Natural killer cell (primary cell): Measurements from ENCODE around the gene CRYGS. TPM values are rescaled to one million over a fixed set of nuclear protein-coding genes. Genes with fewer than 3 reads are reported as not detected.
A peak's percentile ranks its signal among the peaks of the same experiment; 100 is the strongest.

Source experiments
- ATAC-seq, 3 donors: fragments of 150-1000 bp in 2 of 3; fragments of 200-7000 bp in 1 of 3; cut with Tn5 transposase; 1 replicate in 1 of 3; 2 replicates in 2 of 3; pipeline ENCODE4 v1.10.0; 2021; ENCODE audit warnings: mild to moderate bottlenecking in 2 of 3, moderate library complexity in 2 of 3
- DNase-seq, 2 donors: peaks; one replicate each; pipeline versions ENCODE4 v3.0.0 to v3.0.0-alpha.2; 2013 to 2021; ENCODE audit warnings: mixed read lengths in 1 of 2
- H3K27ac ChIP-seq: one replicate; pipeline ENCODE4 v1.5.1; 2013; ENCODE audit warnings: mild to moderate bottlenecking, low read length
- H3K27me3 ChIP-seq: one replicate; pipeline ENCODE4 v1.6.1; 2013; ENCODE audit warnings: low read length; ENCODE audit not compliant: control insufficient read depth, insufficient read depth
- H3K36me3 ChIP-seq: one replicate; pipeline ENCODE4 v1.6.1; 2013; ENCODE audit warnings: low read length; ENCODE audit not compliant: control insufficient read depth, insufficient read depth
- H3K4me1 ChIP-seq: one replicate; pipeline ENCODE4 v1.6.1; 2013; ENCODE audit warnings: low read length; ENCODE audit not compliant: control insufficient read depth, insufficient read depth
- H3K4me3 ChIP-seq: one replicate; pipeline ENCODE4 v1.5.1; 2013; ENCODE audit warnings: low read length
- H3K9me3 ChIP-seq: one replicate; pipeline ENCODE4 v1.6.1; 2013; ENCODE audit warnings: low read length; ENCODE audit not compliant: control insufficient read depth, insufficient read depth
- H3K27ac Mint-ChIP-seq, 2 donors: one replicate each; pipeline ENCODE4 v1.8.0; 2022; ENCODE audit warnings: mild to moderate bottlenecking in 2 of 2, mixed read lengths in 2 of 2, moderate library complexity in 1 of 2
- H3K27me3 Mint-ChIP-seq, 2 donors: one replicate each; pipeline ENCODE4 v1.8.0; 2022; ENCODE audit warnings: low read depth in 2 of 2, mixed read lengths in 2 of 2
- H3K36me3 Mint-ChIP-seq: one replicate; pipeline ENCODE4 v1.8.0; 2022; ENCODE audit warnings: mixed read lengths
- H3K4me1 Mint-ChIP-seq, 2 donors: one replicate each; pipeline ENCODE4 v1.8.0; 2022; ENCODE audit warnings: mixed read lengths in 2 of 2
- H3K4me3 Mint-ChIP-seq: one replicate; pipeline ENCODE4 v1.8.0; 2022; ENCODE audit warnings: mild to moderate bottlenecking, moderate library complexity, mixed read lengths
- H3K9me3 Mint-ChIP-seq, 2 donors: one replicate each; pipeline ENCODE4 v1.8.0; 2022; ENCODE audit warnings: mixed read lengths in 2 of 2
- CTCF ChIP-seq: fragments of 200-600 bp; IDR thresholded peaks from one replicate; pipeline ENCODE4 v1.8.0; 2022; ENCODE audit warnings: antibody characterized with exemption
- WGBS: methylation state at CpG from one replicate; pipeline ENCODE4 v1.1.7; 2013; ENCODE audit warnings: missing lambda C conversion rate; ENCODE audit not compliant: insufficient coverage; 5-methylcytosine and 5-hydroxymethylcytosine counted together
- intact Hi-C: fragments of 100-400 bp; cut with micrococcal nuclease; formaldehyde crosslinking; loops from one replicate; pipeline ENCODE4 v1.14.2; 2022
- total RNA-seq, 4 donors: library from RNA; stranded (reverse); fragments of 120-200 nt in 1 of 4; gene quantifications; one replicate each; pipeline versions ENCODE4 v1.2.3 to v1.2.4, GENCODE V29; 2013 to 2022

The CRYGS gene
- total RNA-seq, 3 donors from 2014 or later (not counting 1 experiment from before 2014, with no cell fraction given): 2.1 to 3.4 (median 2.5) TPM

GRCh38 chr3:186511702-186512101, 32.5 kb downstream of the CRYGS start:
- intact Hi-C loops: no loop called here

GRCh38 chr3:186511245-186511644, 32.9 kb downstream of the CRYGS start:
- H3K9me3 ChIP-seq: no peaks in the 10 kb centered on the region
- peaks cover 18 to 31% of the 10 kb centered on the region in 2 donors for H3K4me1 Mint-ChIP-seq
- TF ChIP-seq CTCF: no peak
- H3K4me3 ChIP-seq: no peak overlapping the region
- no peak overlapping the region for H3K27ac ChIP-seq
- intact Hi-C loops: no loop called here
- H3K36me3 ChIP-seq: no peaks in the 10 kb centered on the region
- DNase-seq (no peak), ATAC-seq (no peak)
- peaks cover 0 to 2% of the 10 kb centered on the region in 2 donors for H3K27me3 Mint-ChIP-seq
- WGBS: 69% methylated on average over 2 of the region's 4 CpGs
- no peaks in the 10 kb centered on the region for H3K36me3 Mint-ChIP-seq
- H3K4me3 Mint-ChIP-seq: no peak overlapping the region
- H3K4me1 ChIP-seq: peaks cover 22% of the 10 kb centered on the region
- H3K27ac Mint-ChIP-seq: peak overlapping the region in 1 of 2 donors; percentile 39
- no peaks in the 10 kb centered on the region for H3K9me3 Mint-ChIP-seq
- no peaks in the 10 kb centered on the region for H3K27me3 ChIP-seq

More at GRCh38 chr3:186511702-186512101, 32.5 kb downstream of the CRYGS start:
- no peaks in the 10 kb centered on the region for H3K27me3 ChIP-seq
- DNase-seq: no peak
- H3K4me1 ChIP-seq: peaks cover 26% of the 10 kb centered on the region
- H3K4me1 Mint-ChIP-seq: peaks cover 18 to 31% of the 10 kb centered on the region in 2 donors
- ATAC-seq: no peak
- 85% methylated on average over 5 of the region's 5 CpGs for WGBS
- H3K27me3 Mint-ChIP-seq: peaks cover 0 to 2% of the 10 kb centered on the region in 2 donors
- no peaks in the 10 kb centered on the region for H3K36me3 ChIP-seq
- no peak for TF ChIP-seq CTCF
- peak overlapping the region in 1 of 2 donors; percentile 39 for H3K27ac Mint-ChIP-seq
- H3K27ac ChIP-seq: no peak overlapping the region
- no peak overlapping the region for H3K4me3 ChIP-seq
- H3K9me3 Mint-ChIP-seq: no peaks in the 10 kb centered on the region
- H3K4me3 Mint-ChIP-seq: no peak overlapping the region
- peaks cover 4% of the 10 kb centered on the region for H3K9me3 ChIP-seq
- H3K36me3 Mint-ChIP-seq: no peaks in the 10 kb centered on the region

- 74% methylated on average over 9 of the region's 9 CpGs for WGBS
- no peak for TF ChIP-seq CTCF
- Histone ChIP-seq H3K4me1 (peaks cover 14% of the 10 kb centered on the region), H3K27ac (no peak overlapping the region), H3K4me3 (no peak overlapping the region), H3K9me3 (no peaks in the 10 kb centered on the region), H3K36me3 (no peaks in the 10 kb centered on the region), H3K27me3 (no peaks in the 10 kb centered on the region)
- intact Hi-C loops: no loop called here
- Mint-ChIP-seq H3K4me3 (no peak overlapping the region), H3K36me3 (no peaks in the 10 kb centered on the region), H3K4me1 (peaks cover 12 to 23% of the 10 kb centered on the region in 2 donors), H3K27ac (no peak overlapping the region), H3K27me3 (peaks cover 0 to 2% of the 10 kb centered on the region in 2 donors), H3K9me3 (no peaks in the 10 kb centered on the region)
- no peak for DNase-seq
- ATAC-seq: no peak
Measured at GRCh38 chr3:186510374-186511079, 33.7 kb downstream of the CRYGS start.
